Loucy (cell line): Measurements from ENCODE around the gene ADTRP.

ENCODE experiments used
- CTCF ChIP-seq: fragments of 200-600 bp; sonication (generic); conservative IDR thresholded peaks from 2 replicates; pipeline ENCODE4 v1.5.1; 2014; ENCODE audit warnings: mild to moderate bottlenecking, antibody characterized with exemption, low read length
- EZH2phosphoT487 ChIP-seq: fragments of 200-600 bp; IDR thresholded peaks from 2 replicates; pipeline ENCODE4 v1.6.1; 2018; ENCODE audit warnings: antibody characterized with exemption, mild to moderate bottlenecking, moderate library complexity, borderline replicate concordance

DNA sequence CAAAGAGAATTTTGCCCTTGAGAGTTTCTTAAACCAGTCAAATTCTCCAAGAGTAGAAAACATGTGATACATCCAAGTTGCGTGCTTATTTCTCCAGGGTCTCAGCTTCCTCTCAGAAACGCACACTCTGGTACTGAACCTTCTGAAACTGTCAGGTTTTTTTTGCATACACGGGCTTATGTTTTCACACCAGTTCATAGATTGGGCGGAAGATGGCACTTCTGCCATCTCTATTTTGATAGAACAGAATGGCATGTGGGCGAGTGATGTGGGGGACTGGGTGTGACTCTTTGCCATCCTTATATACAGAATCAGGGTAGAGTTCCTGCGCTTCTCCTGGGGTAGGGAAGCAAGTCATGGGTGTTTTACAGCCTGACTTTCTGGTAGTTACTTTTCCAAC, 56.4 kb downstream of the ADTRP start:
- no peak for TF ChIP-seq CTCF
- TF ChIP-seq EZH2phosphoT487 = no peak
